NOMO-1 (cell line): ENCODE data around the gene GPX4.

ENCODE experiments used
- DNase-seq, 2 experiments: peaks; one replicate each; lab custom pipeline; 2025; ENCODE audit not compliant: unreplicated experiment in 2 of 2; lab: John Stamatoyannopoulos, UW

GPX4 gene

DNA sequence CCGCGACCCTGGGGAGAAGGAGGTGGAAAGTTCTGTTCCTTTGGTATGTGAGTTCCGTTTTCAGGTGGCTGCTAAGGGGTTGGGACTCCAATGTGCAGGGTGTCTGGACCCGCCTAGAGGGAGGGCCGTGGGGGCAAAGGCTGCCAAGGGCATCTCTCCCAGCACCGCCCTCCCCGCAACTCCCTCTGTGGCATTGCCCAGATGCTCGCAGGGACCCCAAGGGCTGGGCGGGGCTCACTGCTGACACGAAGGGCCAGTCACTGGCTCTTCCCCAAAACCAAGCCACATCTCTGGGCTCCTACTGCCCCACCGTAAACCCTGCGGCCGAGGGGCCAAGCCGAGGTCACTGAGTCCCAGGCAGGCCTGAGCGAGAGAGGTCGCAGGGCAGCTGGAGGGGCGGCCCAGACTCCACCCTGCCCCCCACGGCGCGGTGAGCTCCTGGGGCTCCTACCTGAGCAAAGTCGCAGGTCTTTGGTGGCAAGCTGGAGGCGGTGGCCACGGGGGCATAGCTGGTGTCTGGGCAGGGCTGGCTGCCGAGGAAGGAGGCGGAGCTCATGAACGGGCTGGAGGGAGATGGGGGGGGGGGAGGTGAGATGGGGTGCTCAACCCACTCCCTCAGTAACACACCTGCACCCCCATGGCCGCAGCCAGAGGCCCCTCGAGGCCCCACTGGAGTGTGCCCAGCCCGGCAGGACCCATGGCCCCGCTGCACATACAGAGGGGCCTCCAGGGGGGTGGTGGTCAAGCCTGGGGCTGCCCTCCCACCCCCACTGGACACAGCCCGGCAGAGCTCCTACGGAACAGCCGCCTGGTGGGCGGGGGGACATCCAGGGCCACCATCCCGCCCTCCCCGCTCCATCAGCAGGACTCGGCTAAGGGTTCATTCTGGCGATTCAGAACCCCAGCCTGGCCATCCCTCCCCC, 43.3 kb downstream of the GPX4 start:
- no peak for DNase-seq

GRCh38 chr19:1147934-1148549, 44.2 kb downstream of the GPX4 start:
- no peak for DNase-seq

GRCh38 chr19:1149259-1150045, 45.7 kb downstream of the GPX4 start:
- DNase-seq, result no peak

- no peak for DNase-seq
Observed at GRCh38 chr19:1150333-1151036, 46.7 kb downstream of the GPX4 start.

DNA sequence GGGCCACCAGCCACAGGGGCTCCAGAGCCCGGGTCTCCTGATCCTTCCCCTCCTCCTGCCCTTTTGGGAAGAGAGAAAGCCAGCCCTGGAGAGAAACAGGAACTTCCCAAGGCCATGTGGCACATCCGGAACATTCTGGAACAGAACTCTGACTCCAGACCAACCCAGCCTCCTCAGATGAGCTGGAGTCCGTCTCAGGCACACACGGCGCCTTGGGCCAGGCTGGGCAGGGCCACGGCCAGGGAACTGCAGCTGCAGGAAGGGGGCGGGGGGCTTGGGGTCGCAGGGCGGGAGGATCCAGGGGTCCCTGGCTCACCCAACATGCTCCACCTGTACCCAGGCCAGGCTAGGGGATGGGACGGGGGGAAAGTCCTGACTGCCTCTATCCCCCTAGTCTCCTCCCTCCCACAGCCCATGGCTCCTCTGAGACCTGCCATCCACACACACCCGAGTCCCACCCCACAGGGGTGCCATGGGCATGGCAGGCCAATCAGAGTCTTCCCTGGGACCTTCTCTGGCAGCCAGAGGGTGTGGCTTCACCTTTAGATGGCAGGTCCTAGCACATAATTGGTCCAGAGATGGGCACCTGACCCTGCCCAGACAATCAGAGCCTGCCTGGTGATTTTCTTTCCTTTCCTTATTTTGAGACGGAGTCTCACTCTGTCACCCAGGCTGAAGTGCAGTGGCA, 47.4 kb downstream of the GPX4 start:
- DNase-seq, result no peak

- DNase-seq, result no peak
Observed at GRCh38 chr19:1151917-1152587, 48.3 kb downstream of the GPX4 start.

GRCh38 chr19:1153891-1154730, 50.3 kb downstream of the GPX4 start:
- no peak for DNase-seq

- peak; percentile 67 to 69 for DNase-seq
Observed at GRCh38 chr19:1154731-1155351, 51.0 kb downstream of the GPX4 start.

DNA sequence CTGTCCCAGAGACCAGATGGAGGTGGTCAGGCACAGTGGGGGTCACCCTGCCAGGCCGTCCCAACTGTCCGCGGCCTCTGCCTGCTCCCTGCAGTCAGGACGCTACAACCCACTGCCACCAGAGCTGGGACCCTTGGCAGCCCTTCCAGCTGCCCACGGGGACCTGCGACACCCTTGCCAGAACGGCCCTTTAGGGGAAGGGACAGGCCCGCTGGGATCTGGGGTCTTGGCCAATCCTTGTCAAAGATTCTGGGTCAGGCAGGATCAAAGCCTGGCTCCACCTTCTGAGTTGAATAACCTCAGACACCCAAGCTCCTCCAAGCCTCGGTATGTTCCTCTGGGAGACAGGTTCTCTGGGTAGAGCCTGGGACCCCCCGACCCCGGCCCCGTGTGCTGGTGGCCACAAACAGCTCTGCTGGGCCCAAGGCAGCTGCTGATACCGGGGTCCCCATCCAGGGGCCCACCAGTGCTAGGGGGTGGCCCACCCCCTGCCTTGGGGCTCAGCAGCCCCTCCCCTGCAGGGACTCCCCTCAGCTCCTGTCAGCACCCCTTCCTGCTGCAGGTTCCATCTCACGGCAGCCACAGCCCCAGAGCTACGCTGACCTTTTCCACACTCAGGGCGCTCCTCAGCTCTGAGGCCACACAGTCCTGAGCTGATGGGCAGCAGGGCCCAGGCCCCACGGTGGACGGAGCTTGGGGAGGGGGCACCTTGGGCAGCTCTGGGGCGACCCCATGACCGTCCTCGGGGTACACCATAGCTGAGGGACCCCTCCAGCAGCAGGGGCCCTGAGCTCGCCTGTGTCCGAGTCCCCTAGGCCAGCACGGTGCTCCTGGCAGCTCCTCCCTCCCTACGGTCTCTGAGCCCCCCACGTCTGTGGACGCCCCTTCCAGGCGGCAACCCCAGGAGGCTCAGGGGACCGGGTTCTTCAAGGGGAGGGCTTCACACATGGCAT, 51.8 kb downstream of the GPX4 start:
- no peak for DNase-seq
